ENCODE results near the gene TSPAN9.

DNA sequence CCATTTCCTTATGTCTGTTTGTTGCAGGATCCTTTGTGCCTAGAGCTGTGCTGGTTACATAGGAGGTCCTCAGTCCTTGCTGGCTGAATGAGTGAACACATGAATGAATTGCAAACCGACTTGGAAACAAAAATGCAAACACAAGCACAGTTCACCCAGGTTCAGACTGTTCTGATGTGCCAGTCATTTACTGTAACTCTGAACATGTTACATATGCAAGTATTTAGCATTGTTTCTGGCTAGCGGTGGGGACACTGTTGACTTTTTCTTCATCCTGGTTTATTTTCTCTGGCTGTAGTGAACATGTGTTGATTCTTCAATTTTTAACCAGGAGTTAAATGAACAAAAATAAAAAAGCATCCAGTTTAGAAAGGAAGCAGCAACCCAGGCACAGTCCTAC, 33.4 kb downstream of the TSPAN9 start:
- TF ChIP-seq, protein P1, sequence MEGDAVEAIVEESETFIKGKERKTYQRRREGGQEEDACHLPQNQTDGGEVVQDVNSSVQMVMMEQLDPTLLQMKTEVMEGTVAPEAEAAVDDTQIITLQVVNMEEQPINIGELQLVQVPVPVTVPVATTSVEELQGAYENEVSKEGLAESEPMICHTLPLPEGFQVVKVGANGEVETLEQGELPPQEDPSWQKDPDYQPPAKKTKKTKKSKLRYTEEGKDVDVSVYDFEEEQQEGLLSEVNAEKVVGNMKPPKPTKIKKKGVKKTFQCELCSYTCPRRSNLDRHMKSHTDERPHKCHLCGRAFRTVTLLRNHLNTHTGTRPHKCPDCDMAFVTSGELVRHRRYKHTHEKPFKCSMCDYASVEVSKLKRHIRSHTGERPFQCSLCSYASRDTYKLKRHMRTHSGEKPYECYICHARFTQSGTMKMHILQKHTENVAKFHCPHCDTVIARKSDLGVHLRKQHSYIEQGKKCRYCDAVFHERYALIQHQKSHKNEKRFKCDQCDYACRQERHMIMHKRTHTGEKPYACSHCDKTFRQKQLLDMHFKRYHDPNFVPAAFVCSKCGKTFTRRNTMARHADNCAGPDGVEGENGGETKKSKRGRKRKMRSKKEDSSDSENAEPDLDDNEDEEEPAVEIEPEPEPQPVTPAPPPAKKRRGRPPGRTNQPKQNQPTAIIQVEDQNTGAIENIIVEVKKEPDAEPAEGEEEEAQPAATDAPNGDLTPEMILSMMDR (conservative IDR thresholded peaks at IDR 0.05; ENCODE audit: low read depth, low read length): no peak
- TF ChIP-seq EZH2 (IDR thresholded peaks at IDR 0.05; ENCODE audit: borderline replicate concordance, low read depth, low read length, poor library complexity, severe bottlenecking): no peak
